SK-N-SH treated with all-trans-retinoic acid at 6 μM for 48 hours (cell line): Measurements from ENCODE around the gene NPAS1.

Source experiments
- ATAC-seq: fragments of 200-7000 bp; cut with Tn5 transposase; 3 replicates; pipeline ENCODE4 v1.9.1; 2020; ENCODE audit warnings: mild to moderate bottlenecking, moderate library complexity
- ARNTL ChIP-seq: fragments of 450-650 bp; formaldehyde crosslinking; IDR thresholded peaks from 2 replicates; pipeline ENCODE4 v1.5.0; 2020; ENCODE audit warnings: low read depth, mild to moderate bottlenecking, moderate library complexity, borderline replicate concordance
- ESRRG ChIP-seq: fragments of 250-450 bp; sonication (Bioruptor Pico); IDR thresholded peaks from 2 replicates; pipeline ENCODE4 v1.6.1; 2021; ENCODE audit warnings: mild to moderate bottlenecking
- GLIS3 ChIP-seq: fragments of 250-450 bp; sonication (Bioruptor Pico); IDR thresholded peaks from 2 replicates; pipeline ENCODE4 v1.5.0; 2020; ENCODE audit warnings: mild to moderate bottlenecking, moderate library complexity
- OSR1 ChIP-seq: fragments of 250-450 bp; sonication (Bioruptor Pico); IDR thresholded peaks from 2 replicates; pipeline ENCODE4 v1.8.0; 2022; ENCODE audit warnings: moderate library complexity, mild to moderate bottlenecking, inconsistent platforms
- PPARA ChIP-seq: fragments of 250-450 bp; sonication (Bioruptor Pico); IDR thresholded peaks from 2 replicates; pipeline ENCODE4 v1.5.0; 2020; ENCODE audit warnings: mild to moderate bottlenecking, borderline replicate concordance
- RARB ChIP-seq: fragments of 250-450 bp; sonication (Bioruptor Pico); IDR thresholded peaks from 2 replicates; pipeline ENCODE4 v1.8.0; 2021; ENCODE audit warnings: mild to moderate bottlenecking, moderate library complexity
- SNAI2 ChIP-seq: fragments of 250-450 bp; sonication (Bioruptor Pico); IDR thresholded peaks from 2 replicates; pipeline ENCODE4 v1.5.0; 2020; ENCODE audit warnings: mild to moderate bottlenecking, moderate library complexity
- TCF4 ChIP-seq: fragments of 250-450 bp; sonication (Bioruptor Pico); IDR thresholded peaks from 2 replicates; pipeline ENCODE4 v1.8.0; 2021; ENCODE audit warnings: mild to moderate bottlenecking, moderate library complexity, borderline replicate concordance
- ZFP3 ChIP-seq: fragments of 250-450 bp; sonication (Bioruptor Pico); IDR thresholded peaks from 2 replicates; pipeline ENCODE4 v1.5.0; 2020; ENCODE audit warnings: mild to moderate bottlenecking, moderate library complexity
- ZFP30 ChIP-seq: fragments of 450-650 bp; formaldehyde crosslinking; IDR thresholded peaks from 2 replicates; pipeline ENCODE4 v1.5.0; 2022; ENCODE audit warnings: mild to moderate bottlenecking, moderate library complexity
- ZNF565 ChIP-seq: fragments of 450-650 bp; formaldehyde crosslinking; conservative IDR thresholded peaks from 2 replicates; pipeline ENCODE4 v1.5.0; 2020; ENCODE audit warnings: low read depth, mild to moderate bottlenecking, moderate library complexity
- ZNF70 ChIP-seq: fragments of 450-650 bp; formaldehyde crosslinking; IDR thresholded peaks from 2 replicates; pipeline ENCODE4 v1.5.0; 2020; ENCODE audit warnings: mild to moderate bottlenecking, moderate library complexity
- ZNF8 ChIP-seq: fragments of 450-650 bp; formaldehyde crosslinking; IDR thresholded peaks from 2 replicates; pipeline ENCODE4 v1.5.0; 2020; ENCODE audit warnings: mild to moderate bottlenecking, moderate library complexity
- TF ChIP-seq, protein P1 (sequence below): fragments of 250-450 bp; sonication (Bioruptor Pico); IDR thresholded peaks from 2 replicates; pipeline ENCODE4 v1.5.0; 2020; ENCODE audit warnings: mild to moderate bottlenecking, moderate library complexity
- TF ChIP-seq, protein P2 (sequence below): fragments of 250-450 bp; sonication (Bioruptor Pico); IDR thresholded peaks from 2 replicates; pipeline ENCODE4 v1.8.0; 2020; ENCODE audit warnings: mild to moderate bottlenecking, moderate library complexity, borderline replicate concordance
- TF ChIP-seq, protein P3 (sequence below): fragments of 250-450 bp; sonication (Bioruptor Pico); IDR thresholded peaks from 2 replicates; pipeline ENCODE4 v1.5.1; 2021; ENCODE audit warnings: mild to moderate bottlenecking, moderate library complexity
- TF ChIP-seq, protein P4 (sequence below): fragments of 250-450 bp; sonication (Bioruptor Pico); IDR thresholded peaks from 2 replicates; pipeline ENCODE4 v1.5.1; 2020; ENCODE audit warnings: low read depth, mild to moderate bottlenecking, moderate library complexity

The NPAS1 gene

DNA sequence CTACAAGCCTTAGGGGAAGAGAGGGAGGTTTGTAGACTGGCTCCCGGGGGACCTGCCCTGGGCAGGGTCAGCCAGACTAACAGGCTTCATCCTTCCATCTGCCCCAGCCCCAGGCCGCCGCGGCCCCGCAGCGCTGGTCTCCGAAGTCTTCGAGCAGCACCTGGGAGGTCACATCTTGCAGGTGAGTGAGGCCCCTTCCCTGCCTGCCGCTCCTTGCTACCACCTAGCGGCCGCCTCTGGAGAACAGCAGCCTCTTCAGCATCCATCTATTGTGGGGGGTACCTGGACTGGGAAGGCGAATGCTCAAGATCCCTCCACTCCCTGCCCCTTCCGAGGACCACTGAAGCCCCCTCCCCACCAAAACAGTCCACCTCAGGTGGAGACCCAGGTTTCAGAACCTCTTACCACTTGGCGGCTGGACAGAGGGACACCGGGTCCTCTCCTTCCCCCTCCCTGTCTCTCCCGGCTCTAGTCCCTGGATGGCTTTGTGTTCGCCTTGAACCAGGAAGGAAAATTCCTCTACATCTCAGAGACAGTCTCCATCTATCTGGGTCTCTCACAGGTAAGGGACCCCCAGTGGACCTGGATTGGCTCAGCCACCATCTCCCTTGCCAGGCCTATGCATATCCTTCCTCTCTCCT is 12.7 kb downstream of the NPAS1 start:
- ATAC-seq = 0 out of 3 replicates have a peak, but pooled peaks have one; percentile 26
- no peak for TF ChIP-seq ZFP3
- TF ChIP-seq SNAI2 (CRISPR knock-in tag) = no peak
- no peak for TF ChIP-seq OSR1 (CRISPR knock-in tag)
- TF ChIP-seq, protein P1, sequence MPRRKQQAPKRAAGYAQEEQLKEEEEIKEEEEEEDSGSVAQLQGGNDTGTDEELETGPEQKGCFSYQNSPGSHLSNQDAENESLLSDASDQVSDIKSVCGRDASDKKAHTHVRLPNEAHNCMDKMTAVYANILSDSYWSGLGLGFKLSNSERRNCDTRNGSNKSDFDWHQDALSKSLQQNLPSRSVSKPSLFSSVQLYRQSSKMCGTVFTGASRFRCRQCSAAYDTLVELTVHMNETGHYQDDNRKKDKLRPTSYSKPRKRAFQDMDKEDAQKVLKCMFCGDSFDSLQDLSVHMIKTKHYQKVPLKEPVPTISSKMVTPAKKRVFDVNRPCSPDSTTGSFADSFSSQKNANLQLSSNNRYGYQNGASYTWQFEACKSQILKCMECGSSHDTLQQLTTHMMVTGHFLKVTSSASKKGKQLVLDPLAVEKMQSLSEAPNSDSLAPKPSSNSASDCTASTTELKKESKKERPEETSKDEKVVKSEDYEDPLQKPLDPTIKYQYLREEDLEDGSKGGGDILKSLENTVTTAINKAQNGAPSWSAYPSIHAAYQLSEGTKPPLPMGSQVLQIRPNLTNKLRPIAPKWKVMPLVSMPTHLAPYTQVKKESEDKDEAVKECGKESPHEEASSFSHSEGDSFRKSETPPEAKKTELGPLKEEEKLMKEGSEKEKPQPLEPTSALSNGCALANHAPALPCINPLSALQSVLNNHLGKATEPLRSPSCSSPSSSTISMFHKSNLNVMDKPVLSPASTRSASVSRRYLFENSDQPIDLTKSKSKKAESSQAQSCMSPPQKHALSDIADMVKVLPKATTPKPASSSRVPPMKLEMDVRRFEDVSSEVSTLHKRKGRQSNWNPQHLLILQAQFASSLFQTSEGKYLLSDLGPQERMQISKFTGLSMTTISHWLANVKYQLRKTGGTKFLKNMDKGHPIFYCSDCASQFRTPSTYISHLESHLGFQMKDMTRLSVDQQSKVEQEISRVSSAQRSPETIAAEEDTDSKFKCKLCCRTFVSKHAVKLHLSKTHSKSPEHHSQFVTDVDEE (CRISPR knock-in tag) = no peak
- no peak for TF ChIP-seq ZFP30 (CRISPR knock-in tag)
- no peak for TF ChIP-seq ESRRG (CRISPR knock-in tag)
- no peak for TF ChIP-seq ARNTL
- no peak for TF ChIP-seq GLIS3 (CRISPR knock-in tag)
- TF ChIP-seq, protein P2, sequence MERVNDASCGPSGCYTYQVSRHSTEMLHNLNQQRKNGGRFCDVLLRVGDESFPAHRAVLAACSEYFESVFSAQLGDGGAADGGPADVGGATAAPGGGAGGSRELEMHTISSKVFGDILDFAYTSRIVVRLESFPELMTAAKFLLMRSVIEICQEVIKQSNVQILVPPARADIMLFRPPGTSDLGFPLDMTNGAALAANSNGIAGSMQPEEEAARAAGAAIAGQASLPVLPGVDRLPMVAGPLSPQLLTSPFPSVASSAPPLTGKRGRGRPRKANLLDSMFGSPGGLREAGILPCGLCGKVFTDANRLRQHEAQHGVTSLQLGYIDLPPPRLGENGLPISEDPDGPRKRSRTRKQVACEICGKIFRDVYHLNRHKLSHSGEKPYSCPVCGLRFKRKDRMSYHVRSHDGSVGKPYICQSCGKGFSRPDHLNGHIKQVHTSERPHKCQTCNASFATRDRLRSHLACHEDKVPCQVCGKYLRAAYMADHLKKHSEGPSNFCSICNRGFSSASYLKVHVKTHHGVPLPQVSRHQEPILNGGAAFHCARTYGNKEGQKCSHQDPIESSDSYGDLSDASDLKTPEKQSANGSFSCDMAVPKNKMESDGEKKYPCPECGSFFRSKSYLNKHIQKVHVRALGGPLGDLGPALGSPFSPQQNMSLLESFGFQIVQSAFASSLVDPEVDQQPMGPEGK = no peak
- TF ChIP-seq ZNF565 (CRISPR knock-in tag) = no peak
- TF ChIP-seq, all 23 proteins: peak for 0

DNA sequence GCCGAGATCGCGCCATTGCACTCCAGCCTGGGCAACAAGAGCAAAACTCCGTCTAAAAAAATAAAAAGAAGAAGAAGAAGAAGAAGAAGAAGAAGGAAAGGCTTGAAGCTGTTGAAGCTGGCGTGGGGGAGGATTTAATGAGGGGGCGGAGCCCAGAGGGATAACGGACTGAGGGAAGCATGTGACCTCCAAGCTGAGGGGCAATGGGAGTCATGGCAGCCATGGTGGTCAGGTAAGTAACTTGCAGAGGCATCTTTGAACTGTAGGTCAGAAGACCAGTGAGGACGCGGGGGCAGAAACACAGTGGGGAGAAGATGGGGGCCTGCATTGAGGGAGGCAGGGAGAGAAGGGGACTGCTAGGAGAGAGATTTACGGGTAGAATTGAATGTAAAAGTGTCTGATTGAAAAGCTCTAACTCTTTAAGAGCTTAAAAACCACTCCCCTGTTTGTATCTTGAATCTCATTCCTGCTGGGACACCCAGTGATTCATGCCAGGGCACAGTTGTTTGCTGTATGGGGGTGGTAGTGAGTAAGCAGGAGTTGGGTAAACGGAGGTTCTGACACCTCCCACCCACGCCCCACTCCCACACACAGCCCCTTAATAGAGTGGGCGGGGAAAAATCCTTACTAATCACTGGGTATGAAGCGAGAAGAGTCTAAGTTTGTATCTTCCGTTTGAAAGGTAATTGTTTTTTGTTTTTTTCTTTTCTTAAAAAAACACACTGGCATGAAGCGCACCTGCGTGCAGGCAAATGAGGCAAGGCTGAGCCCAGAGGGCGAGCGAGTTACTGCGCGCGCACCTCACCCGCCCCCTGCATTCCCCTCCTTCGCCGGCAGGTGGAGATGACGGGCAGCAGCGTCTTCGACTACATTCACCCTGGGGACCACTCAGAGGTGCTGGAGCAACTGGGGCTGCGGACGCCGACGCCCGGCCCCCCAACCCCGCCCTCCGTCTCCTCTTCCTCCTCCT is 15.8 kb downstream of the NPAS1 start:
- no peak for TF ChIP-seq ZNF565 (CRISPR knock-in tag)
- no peak for TF ChIP-seq ZFP30 (CRISPR knock-in tag)
- TF ChIP-seq, protein P3, sequence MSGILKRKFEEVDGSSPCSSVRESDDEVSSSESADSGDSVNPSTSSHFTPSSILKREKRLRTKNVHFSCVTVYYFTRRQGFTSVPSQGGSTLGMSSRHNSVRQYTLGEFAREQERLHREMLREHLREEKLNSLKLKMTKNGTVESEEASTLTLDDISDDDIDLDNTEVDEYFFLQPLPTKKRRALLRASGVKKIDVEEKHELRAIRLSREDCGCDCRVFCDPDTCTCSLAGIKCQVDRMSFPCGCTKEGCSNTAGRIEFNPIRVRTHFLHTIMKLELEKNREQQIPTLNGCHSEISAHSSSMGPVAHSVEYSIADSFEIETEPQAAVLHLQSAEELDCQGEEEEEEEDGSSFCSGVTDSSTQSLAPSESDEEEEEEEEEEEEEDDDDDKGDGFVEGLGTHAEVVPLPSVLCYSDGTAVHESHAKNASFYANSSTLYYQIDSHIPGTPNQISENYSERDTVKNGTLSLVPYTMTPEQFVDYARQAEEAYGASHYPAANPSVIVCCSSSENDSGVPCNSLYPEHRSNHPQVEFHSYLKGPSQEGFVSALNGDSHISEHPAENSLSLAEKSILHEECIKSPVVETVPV = no peak
- TF ChIP-seq, protein P2 = no peak
- TF ChIP-seq PPARA = no peak
- TF ChIP-seq, protein P1 (CRISPR knock-in tag) = no peak
- TF ChIP-seq, protein P4, sequence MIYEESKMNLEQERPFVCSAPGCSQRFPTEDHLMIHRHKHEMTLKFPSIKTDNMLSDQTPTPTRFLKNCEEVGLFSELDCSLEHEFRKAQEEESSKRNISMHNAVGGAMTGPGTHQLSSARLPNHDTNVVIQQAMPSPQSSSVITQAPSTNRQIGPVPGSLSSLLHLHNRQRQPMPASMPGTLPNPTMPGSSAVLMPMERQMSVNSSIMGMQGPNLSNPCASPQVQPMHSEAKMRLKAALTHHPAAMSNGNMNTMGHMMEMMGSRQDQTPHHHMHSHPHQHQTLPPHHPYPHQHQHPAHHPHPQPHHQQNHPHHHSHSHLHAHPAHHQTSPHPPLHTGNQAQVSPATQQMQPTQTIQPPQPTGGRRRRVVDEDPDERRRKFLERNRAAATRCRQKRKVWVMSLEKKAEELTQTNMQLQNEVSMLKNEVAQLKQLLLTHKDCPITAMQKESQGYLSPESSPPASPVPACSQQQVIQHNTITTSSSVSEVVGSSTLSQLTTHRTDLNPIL (CRISPR knock-in tag) = no peak
- TF ChIP-seq ESRRG (CRISPR knock-in tag) = no peak
- no peak; the same call in 1 of the 2 replicates for TF ChIP-seq ZNF8 (CRISPR knock-in tag)
- no peak for TF ChIP-seq ZFP3
- TF ChIP-seq RARB (CRISPR knock-in tag) = no peak
- no peak for TF ChIP-seq GLIS3 (CRISPR knock-in tag)
- no peak for TF ChIP-seq ARNTL
- TF ChIP-seq TCF4 (CRISPR knock-in tag) = no peak
- no peak for TF ChIP-seq OSR1 (CRISPR knock-in tag)
- TF ChIP-seq ZNF70 (CRISPR knock-in tag) = no peak
- TF ChIP-seq, all 23 proteins: peak for 0
- ATAC-seq = peak; percentile 90
